GM23248 (cell line): ENCODE results near the gene NTRK2.

Experiments used
- EZH2 ChIP-seq: fragments of 200-600 bp; sonication (generic); IDR thresholded peaks from 2 replicates; pipeline ENCODE4 v1.6.1; 2018; ENCODE audit warnings: antibody characterized with exemption, mild to moderate bottlenecking; ENCODE audit not compliant: insufficient read depth, poor library complexity, severe bottlenecking
- EZH2phosphoT487 ChIP-seq: fragments of 200-600 bp; sonication (generic); IDR thresholded peaks from 2 replicates; pipeline ENCODE4 v1.6.1; 2018; ENCODE audit warnings: antibody characterized with exemption, moderate library complexity, mild to moderate bottlenecking, low read depth; ENCODE audit not compliant: insufficient read depth

DNA sequence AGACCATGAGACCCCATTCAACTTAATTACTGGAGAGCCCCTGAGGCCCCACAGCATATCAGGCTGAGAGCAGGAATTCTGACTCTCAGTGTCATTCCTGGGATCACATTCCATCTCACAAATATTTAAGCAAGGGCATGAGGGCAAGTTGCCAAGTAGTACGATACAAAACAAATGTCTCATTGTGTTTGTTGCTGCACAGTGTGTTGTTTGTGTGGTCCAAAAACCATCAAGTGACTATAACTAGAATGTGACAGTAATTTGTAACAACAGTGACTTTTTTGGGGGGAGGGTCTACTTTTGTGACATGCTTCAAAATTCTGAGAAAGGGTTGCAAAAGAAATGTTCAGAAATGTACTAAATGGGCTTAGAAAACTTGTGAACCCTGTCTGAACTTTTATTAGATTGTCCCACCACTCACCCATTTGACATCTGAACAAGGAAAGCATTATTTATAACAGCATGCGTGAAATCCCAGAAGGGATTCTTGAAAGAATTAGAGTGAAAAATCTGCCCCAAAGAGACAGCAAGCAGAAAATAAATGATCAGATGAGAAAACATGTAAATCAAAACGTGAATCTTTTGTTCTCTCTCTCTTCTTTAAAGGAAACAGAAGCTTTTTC, 347.0 kb downstream of the NTRK2 start:
- no peak for TF ChIP-seq EZH2
- TF ChIP-seq EZH2phosphoT487 = no peak
